Measurements from ENCODE around the gene DSP.

DSP gene

DNA sequence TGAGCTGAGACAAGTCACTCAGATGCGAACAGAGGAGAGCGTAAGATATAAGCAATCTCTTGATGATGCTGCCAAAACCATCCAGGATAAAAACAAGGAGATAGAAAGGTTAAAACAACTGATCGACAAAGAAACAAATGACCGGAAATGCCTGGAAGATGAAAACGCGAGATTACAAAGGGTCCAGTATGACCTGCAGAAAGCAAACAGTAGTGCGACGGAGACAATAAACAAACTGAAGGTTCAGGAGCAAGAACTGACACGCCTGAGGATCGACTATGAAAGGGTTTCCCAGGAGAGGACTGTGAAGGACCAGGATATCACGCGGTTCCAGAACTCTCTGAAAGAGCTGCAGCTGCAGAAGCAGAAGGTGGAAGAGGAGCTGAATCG lies 39.1 kb downstream of the DSP start:
- Mint-ChIP-seq H3K9me3 (no peaks in the 10 kb centered on the region), H3K27me3 (peaks cover 2% of the 10 kb centered on the region), H3K27ac (no peak overlapping the region), H3K36me3 (peaks cover 2% of the 10 kb centered on the region), H3K4me3 (no peak overlapping the region), H3K4me1 (no peaks in the 10 kb centered on the region)
- no peak for ATAC-seq (ENCODE audit: low read depth)
- no peak for DNase-seq (ENCODE audit: low spot score in 2 of 2)

DNA sequence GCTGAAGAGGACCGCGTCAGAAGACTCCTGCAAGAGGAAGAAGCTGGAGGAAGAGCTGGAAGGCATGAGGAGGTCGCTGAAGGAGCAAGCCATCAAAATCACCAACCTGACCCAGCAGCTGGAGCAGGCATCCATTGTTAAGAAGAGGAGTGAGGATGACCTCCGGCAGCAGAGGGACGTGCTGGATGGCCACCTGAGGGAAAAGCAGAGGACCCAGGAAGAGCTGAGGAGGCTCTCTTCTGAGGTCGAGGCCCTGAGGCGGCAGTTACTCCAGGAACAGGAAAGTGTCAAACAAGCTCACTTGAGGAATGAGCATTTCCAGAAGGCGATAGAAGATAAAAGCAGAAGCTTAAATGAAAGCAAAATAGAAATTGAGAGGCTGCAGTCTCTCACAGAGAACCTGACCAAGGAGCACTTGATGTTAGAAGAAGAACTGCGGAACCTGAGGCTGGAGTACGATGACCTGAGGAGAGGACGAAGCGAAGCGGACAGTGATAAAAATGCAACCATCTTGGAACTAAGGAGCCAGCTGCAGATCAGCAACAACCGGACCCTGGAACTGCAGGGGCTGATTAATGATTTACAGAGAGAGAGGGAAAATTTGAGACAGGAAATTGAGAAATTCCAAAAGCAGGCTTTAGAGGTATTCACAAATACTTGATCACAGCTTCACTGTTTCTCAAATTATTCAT lies 39.6 kb downstream of the DSP start:
- H3K9me3 Mint-ChIP-seq, result no peaks in the 10 kb centered on the region
- peaks cover 2% of the 10 kb centered on the region for H3K27me3 Mint-ChIP-seq
- no peak for ATAC-seq (ENCODE audit: low read depth)
- no peak overlapping the region for H3K4me3 Mint-ChIP-seq
- peaks cover 2% of the 10 kb centered on the region for H3K36me3 Mint-ChIP-seq
- DNase-seq (ENCODE audit: low spot score in 2 of 2), result no peak
- no peak overlapping the region for H3K27ac Mint-ChIP-seq
- H3K4me1 Mint-ChIP-seq, result no peaks in the 10 kb centered on the region

DNA sequence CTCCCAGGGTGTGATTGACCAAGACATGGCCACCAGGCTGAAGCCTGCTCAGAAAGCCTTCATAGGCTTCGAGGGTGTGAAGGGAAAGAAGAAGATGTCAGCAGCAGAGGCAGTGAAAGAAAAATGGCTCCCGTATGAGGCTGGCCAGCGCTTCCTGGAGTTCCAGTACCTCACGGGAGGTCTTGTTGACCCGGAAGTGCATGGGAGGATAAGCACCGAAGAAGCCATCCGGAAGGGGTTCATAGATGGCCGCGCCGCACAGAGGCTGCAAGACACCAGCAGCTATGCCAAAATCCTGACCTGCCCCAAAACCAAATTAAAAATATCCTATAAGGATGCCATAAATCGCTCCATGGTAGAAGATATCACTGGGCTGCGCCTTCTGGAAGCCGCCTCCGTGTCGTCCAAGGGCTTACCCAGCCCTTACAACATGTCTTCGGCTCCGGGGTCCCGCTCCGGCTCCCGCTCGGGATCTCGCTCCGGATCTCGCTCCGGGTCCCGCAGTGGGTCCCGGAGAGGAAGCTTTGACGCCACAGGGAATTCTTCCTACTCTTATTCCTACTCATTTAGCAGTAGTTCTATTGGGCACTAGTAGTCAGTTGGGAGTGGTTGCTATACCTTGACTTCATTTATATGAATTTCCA lies 43.9 kb downstream of the DSP start:
- no peak for ATAC-seq (ENCODE audit: low read depth)
- Mint-ChIP-seq H3K36me3 (peaks cover 4% of the 10 kb centered on the region), H3K9me3 (no peaks in the 10 kb centered on the region), H3K27me3 (no peaks in the 10 kb centered on the region), H3K4me1 (peaks cover 7% of the 10 kb centered on the region), H3K4me3 (no peak overlapping the region), H3K27ac (no peak overlapping the region)
- no peak for DNase-seq (ENCODE audit: low spot score in 2 of 2)

GRCh38 chr6:7587631-7588100 lies 46.2 kb downstream of the DSP start:
- Mint-ChIP-seq H3K4me3 (no peak overlapping the region), H3K36me3 (peaks cover 5% of the 10 kb centered on the region), H3K4me1 (peaks cover 21% of the 10 kb centered on the region), H3K27ac (no peak overlapping the region), H3K9me3 (no peaks in the 10 kb centered on the region), H3K27me3 (no peaks in the 10 kb centered on the region)
- no peak for ATAC-seq (ENCODE audit: low read depth)
- no peak for DNase-seq (ENCODE audit: low spot score in 2 of 2)

GRCh38 chr6:7588506-7588905 lies 47.0 kb downstream of the DSP start:
- Mint-ChIP-seq H3K36me3 (peaks cover 10% of the 10 kb centered on the region), H3K27ac (no peak overlapping the region), H3K9me3 (no peaks in the 10 kb centered on the region), H3K27me3 (no peaks in the 10 kb centered on the region), H3K4me1 (peaks cover 28% of the 10 kb centered on the region), H3K4me3 (no peak overlapping the region)
- no peak for DNase-seq (ENCODE audit: low spot score in 2 of 2)
- ATAC-seq (ENCODE audit: low read depth), result no peak

GRCh38 chr6:7589221-7589620 lies 47.8 kb downstream of the DSP start:
- no peaks in the 10 kb centered on the region for H3K9me3 Mint-ChIP-seq
- H3K27ac Mint-ChIP-seq, result peak overlapping the region; percentile 91
- H3K27me3 Mint-ChIP-seq, result no peaks in the 10 kb centered on the region
- no peak for ATAC-seq (ENCODE audit: low read depth)
- no peak for DNase-seq (ENCODE audit: low spot score in 2 of 2)
- peaks cover 28% of the 10 kb centered on the region for H3K4me1 Mint-ChIP-seq
- H3K4me3 Mint-ChIP-seq, result peak overlapping the region; percentile 99
- peaks cover 10% of the 10 kb centered on the region for H3K36me3 Mint-ChIP-seq

DNA sequence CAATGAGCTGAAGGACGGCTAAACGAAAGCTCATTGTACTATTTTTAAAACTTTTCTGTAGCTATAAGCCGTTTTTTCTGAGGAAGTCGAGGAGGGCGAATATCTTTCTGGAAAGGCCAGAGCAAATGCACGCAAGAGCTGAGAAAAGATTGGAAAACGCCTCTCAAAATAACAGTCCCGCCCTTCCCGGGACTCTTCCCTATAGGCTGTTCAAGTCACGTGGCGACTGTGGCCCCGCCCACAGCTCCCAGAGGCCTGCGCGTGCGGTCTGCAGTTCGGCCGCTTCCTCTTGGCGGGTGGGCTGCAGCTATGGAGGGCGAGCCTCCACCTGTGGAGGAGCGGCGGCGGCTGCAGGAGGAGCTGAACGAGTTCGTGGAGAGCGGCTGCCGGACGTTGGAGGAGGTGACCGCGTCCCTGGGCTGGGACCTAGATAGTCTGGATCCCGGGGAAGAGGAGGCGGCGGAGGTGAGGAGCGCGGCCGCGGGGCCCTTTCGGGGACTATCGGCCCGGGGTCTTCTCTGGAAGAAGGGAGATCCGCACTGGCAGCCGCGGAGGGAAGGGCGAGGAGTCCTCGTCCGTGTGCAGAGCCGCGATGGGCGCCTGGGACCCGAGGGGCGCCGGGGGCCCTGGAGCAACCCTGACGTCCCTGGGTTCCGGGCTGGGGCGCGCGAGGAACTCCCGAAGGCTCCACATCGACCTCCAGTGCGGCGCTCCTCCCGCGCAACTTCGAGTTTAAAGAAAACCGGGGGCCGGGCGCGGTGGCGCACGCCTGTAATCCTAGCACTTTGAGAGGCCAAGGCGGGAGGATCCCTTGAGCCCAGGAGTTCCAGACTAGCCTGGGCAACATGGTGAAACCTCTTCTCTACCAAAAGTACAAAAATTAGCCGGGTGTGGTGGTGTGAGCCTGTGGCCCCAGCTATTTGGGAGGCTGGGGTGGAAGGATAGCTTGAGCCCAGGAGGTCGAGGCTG lies 48.8 kb downstream of the DSP start, which contains the start of gene SNRNP48:
Gene SNRNP48 (plus strand): TSS at position 250 of the 969 bp plus-strand sequence. CDS start 60 bp downstream, at position 310.
- DNase-seq (ENCODE audit: low spot score in 2 of 2) (peak; percentile 87 to 90), ATAC-seq (ENCODE audit: low read depth) (peak; percentile 99)
- H3K27ac Mint-ChIP-seq, result peak within 1 kb of the TSS; percentile 91
- H3K4me3 Mint-ChIP-seq, result peak within 1 kb of the TSS; percentile 99
- H3K9me3 Mint-ChIP-seq, result no peaks in the 10 kb centered on the region
- H3K27me3 Mint-ChIP-seq, result no peaks in the 10 kb centered on the region
- peaks cover 28% of the 10 kb centered on the region for H3K4me1 Mint-ChIP-seq
- peaks cover 11% of the 10 kb centered on the region for H3K36me3 Mint-ChIP-seq

- DNase-seq (ENCODE audit: low spot score in 2 of 2), result no peak
- no peak for ATAC-seq (ENCODE audit: low read depth)
- no peak overlapping the region for H3K27ac Mint-ChIP-seq
- H3K4me1 Mint-ChIP-seq, result peaks cover 28% of the 10 kb centered on the region
- H3K4me3 Mint-ChIP-seq, result peak overlapping the region; percentile 99
- no peaks in the 10 kb centered on the region for H3K9me3 Mint-ChIP-seq
- no peaks in the 10 kb centered on the region for H3K27me3 Mint-ChIP-seq
- H3K36me3 Mint-ChIP-seq, result peaks cover 11% of the 10 kb centered on the region
Observed at GRCh38 chr6:7590918-7591302, 49.4 kb downstream of the DSP start.

DNA sequence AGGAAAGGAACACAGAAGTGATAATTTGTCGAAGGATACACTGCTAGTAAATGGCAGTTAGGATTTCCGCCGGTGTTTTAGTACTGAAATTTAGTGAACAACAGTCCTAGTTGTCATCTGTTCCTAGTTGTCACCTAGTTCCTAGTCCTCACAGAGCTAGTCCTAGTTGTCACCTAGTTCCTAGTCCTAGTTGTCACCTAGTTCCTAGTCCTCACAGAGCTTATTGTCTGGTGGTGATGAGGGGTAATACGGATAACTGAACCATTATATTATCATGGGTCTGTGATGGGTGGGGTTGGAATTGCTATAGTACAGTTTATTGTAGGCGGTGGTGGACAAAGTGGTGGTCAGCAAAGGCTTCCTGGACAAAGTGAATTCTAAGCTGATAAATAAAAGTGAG lies 50.3 kb downstream of the DSP start:
- peak overlapping the region; percentile 1 for H3K4me3 Mint-ChIP-seq
- peaks cover 28% of the 10 kb centered on the region for H3K4me1 Mint-ChIP-seq
- peaks cover 11% of the 10 kb centered on the region for H3K36me3 Mint-ChIP-seq
- no peaks in the 10 kb centered on the region for H3K27me3 Mint-ChIP-seq
- H3K27ac Mint-ChIP-seq, result peak overlapping the region; percentile 4
- no peaks in the 10 kb centered on the region for H3K9me3 Mint-ChIP-seq
- ATAC-seq (ENCODE audit: low read depth) (no peak), DNase-seq (ENCODE audit: low spot score in 2 of 2) (no peak)

DNA sequence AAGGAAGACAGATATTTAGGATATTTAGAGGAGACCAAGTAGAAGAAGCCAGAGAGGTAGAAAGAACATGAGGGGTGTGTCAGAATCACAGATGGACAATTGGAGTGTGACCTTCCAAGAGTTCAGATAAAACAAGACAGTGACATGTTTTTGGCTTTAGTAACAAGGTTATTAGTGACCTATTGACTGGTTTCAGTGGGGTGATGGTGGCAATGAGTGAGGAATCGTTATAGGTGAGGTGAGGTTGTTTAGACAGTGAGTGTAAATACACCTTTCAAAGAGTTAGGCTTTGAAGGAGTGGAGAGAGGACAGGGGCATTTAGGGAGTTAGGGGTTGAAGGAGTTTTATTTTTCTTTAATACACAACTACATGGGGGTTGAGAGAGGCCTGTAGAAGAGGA lies 51.8 kb downstream of the DSP start:
- Mint-ChIP-seq H3K27me3 (no peaks in the 10 kb centered on the region), H3K4me3 (no peak overlapping the region), H3K36me3 (peaks cover 13% of the 10 kb centered on the region), H3K4me1 (peaks cover 24% of the 10 kb centered on the region), H3K27ac (peak overlapping the region; percentile 77), H3K9me3 (no peaks in the 10 kb centered on the region)
- ATAC-seq (ENCODE audit: low read depth) (no peak), DNase-seq (ENCODE audit: low spot score in 2 of 2) (no peak)

DNA sequence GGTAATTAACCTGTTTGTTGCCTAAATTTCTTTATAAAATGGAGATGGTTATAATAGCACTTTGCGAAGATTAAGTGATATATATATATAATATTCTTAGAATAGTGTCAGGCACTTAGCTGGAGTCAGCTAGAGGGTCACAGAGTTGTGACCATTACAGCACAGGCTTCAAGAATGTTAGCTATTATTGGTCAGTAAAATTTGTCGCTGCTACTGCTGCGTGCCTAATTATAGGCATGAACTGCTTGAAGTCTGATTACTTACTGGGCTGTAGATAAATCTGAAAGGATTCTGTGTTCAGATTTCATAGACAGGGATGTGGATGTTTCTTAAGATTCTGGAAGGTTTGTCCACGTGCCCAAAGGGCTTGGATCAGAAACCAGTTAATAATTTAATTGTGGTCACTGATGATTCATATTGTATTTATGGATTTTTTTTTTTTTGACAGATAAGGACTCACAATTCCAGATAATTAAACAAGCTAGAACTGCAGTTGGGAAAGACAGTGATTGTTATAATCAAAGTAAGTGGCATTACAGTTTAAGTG lies 53.2 kb downstream of the DSP start:
- no peak overlapping the region for H3K4me3 Mint-ChIP-seq

DNA sequence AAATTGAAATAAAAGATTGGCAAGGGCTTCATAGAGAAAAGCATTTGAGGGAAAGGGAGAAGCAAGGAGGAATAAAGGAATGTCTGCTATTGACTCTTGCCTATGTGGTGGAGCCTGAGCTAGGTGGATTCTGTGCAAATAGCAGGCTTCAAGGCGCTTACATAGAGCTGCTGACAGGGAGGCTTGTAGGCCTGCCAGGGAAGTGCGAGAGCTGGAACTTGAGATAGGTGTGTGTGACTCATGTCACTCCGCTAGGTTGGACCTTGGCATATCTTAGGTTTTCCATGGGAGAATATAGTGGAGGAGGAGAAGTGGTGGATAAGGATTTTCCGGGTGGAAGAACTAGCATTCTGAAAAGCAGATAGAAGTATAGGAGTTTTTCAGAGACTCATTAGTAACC lies 62.5 kb downstream of the DSP start:
- Mint-ChIP-seq H3K4me3 (no peak overlapping the region), H3K36me3 (peaks cover 32% of the 10 kb centered on the region), H3K9me3 (no peaks in the 10 kb centered on the region), H3K27me3 (no peaks in the 10 kb centered on the region), H3K27ac (no peak overlapping the region), H3K4me1 (no peaks in the 10 kb centered on the region)
- ATAC-seq (ENCODE audit: low read depth), result no peak
- DNase-seq (ENCODE audit: low spot score in 2 of 2), result no peak

More for the DNA sequence above, 53.2 kb downstream of the DSP start:
- ATAC-seq (ENCODE audit: low read depth) (no peak), DNase-seq (ENCODE audit: low spot score in 2 of 2) (no peak)
- H3K27me3 Mint-ChIP-seq, result no peaks in the 10 kb centered on the region
- peaks cover 21% of the 10 kb centered on the region for H3K4me1 Mint-ChIP-seq
- H3K27ac Mint-ChIP-seq, result no peak overlapping the region
- H3K9me3 Mint-ChIP-seq, result no peaks in the 10 kb centered on the region
- peaks cover 15% of the 10 kb centered on the region for H3K36me3 Mint-ChIP-seq

DNA sequence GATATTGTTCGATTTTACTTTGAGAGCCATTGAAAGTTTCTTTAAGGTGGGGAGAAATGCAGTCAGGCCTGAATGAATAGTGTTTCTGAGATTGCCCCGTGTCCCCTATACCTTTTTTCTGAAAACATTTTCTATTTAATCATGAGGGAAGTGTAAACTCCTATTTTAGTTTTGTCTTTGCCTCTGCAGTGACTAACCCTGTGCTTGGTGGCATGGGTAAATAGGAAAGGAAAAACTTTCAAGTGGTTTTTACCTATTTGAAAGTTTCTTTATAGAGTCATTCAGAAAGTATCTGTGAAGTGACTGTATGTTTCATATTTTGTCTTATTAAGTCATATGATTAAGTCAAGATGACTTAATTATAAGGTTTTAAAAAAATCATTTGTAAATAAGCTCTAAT lies 63.0 kb downstream of the DSP start:
- H3K36me3 Mint-ChIP-seq, result peaks cover 31% of the 10 kb centered on the region
- no peak overlapping the region for H3K27ac Mint-ChIP-seq
- no peak for DNase-seq (ENCODE audit: low spot score in 2 of 2)

More for the DNA sequence above, 63.0 kb downstream of the DSP start:
- H3K4me1 Mint-ChIP-seq, result no peaks in the 10 kb centered on the region
- no peak for ATAC-seq (ENCODE audit: low read depth)
- no peaks in the 10 kb centered on the region for H3K9me3 Mint-ChIP-seq
- no peaks in the 10 kb centered on the region for H3K27me3 Mint-ChIP-seq
- H3K4me3 Mint-ChIP-seq, result no peak overlapping the region

Measured in memory B cell (primary cell).